K562 (cell line): ENCODE results near the gene CRTC3. TPM values are rescaled to one million over a fixed set of nuclear protein-coding genes. Genes with fewer than 3 reads are reported as not detected.

Experiments
- ATAC-seq: fragments of 200-7000 bp; cut with Tn5 transposase; 3 replicates; pipeline ENCODE4 v1.9.1; 2020; ENCODE audit warnings: moderate library complexity
- BruUV-seq: library from RNA; stranded (reverse); fragments of 400-500 nt; replicated peaks from 2 replicates; lab custom pipeline; 2021; lab: Mats Ljungman, UMichigan
- CTCF ChIA-PET: fragments of 300-600 bp; formaldehyde crosslinking; extraction: SDS; loops from one replicate; lab custom pipeline; 2021; ENCODE audit warnings: low intra/inter-chr PET ratio; lab: Yijun Ruan, JAX
- POLR2A ChIA-PET: fragments of 300-600, 350-650 bp; sonication (Branson Sonifier 250); formaldehyde crosslinking; extraction: SDS; loops from one replicate; lab custom pipeline; 2021; ENCODE audit warnings: antibody characterized with exemption, inconsistent platforms; lab: Yijun Ruan, JAX
- DNase-seq, 4 experiments: peaks; one replicate each; pipeline versions ENCODE4 v3.0.0 to v3.0.0-alpha.2; 2011 to 2018; ENCODE audit warnings: low spot score in 3 of 4, mixed read lengths in 3 of 4; ENCODE audit errors: extremely low read depth in 1 of 4
- FAIRE-seq: peaks from 2 replicates; lab custom pipeline; 2011; peaks lifted over from hg19 to GRCh38; lab: Jason Lieb, UNC
- H2AFZ ChIP-seq: 2 replicates; pipeline ENCODE4 v1.6.0; 2011; ENCODE audit warnings: low read depth, low read length, control low read depth, inconsistent platforms
- H3K27ac ChIP-seq: fragments of 200-600 bp; 3 replicates; pipeline ENCODE4 v1.8.0; 2011; ENCODE audit warnings: low read depth, mild to moderate bottlenecking, control low read depth, inconsistent platforms, low read length, moderate library complexity, mixed read lengths; ENCODE audit errors: extremely low read depth
- H3K27me3 ChIP-seq, 2 experiments: fragments of 300-600 bp in 1 of 2; 2 replicates in 1 of 2; 3 replicates in 1 of 2; pipeline versions ENCODE4 v1.6.0 to v1.8.0; 2011; ENCODE audit warnings: inconsistent platforms in 2 of 2, low read length in 2 of 2, mild to moderate bottlenecking in 1 of 2, mixed read lengths in 1 of 2, moderate library complexity in 1 of 2; ENCODE audit not compliant: control insufficient read depth in 2 of 2, insufficient read depth in 2 of 2
- H3K36me3 ChIP-seq: fragments of 300-600 bp; 3 replicates; pipeline ENCODE4 v1.8.0; 2011; ENCODE audit warnings: mild to moderate bottlenecking, low read length, inconsistent platforms; ENCODE audit not compliant: control insufficient read depth, insufficient read depth
- H3K4me1 ChIP-seq, 2 experiments: fragments of 200-600 bp in 1 of 2; replicated peaks in 1 of 2; 2 replicates in 1 of 2; 3 replicates in 1 of 2; pipeline versions ENCODE4 v1.5.1 to v1.8.0; 2011; ENCODE audit warnings: inconsistent platforms in 2 of 2, low read length in 2 of 2, mild to moderate bottlenecking in 1 of 2, mixed read lengths in 1 of 2, moderate library complexity in 1 of 2; ENCODE audit not compliant: control insufficient read depth in 2 of 2, insufficient read depth in 2 of 2
- H3K4me2 ChIP-seq: 2 replicates; pipeline ENCODE4 v1.6.1; 2011; ENCODE audit warnings: low read length, control low read depth, inconsistent platforms, mixed read lengths; ENCODE audit not compliant: insufficient read depth
- H3K4me3 ChIP-seq: fragments of 200-600 bp; sonication (generic), shearing (Covaris generic); 2 replicates; pipeline ENCODE4 v1.5.1; 2016; ENCODE audit warnings: control low read depth, inconsistent platforms
- H3K79me2 ChIP-seq: fragments of 200-600 bp; 3 replicates; pipeline ENCODE4 v1.8.0; 2011; ENCODE audit warnings: low read length, inconsistent platforms; ENCODE audit not compliant: control insufficient read depth, insufficient read depth
- H3K9ac ChIP-seq, 2 experiments: 2 replicates each; pipeline versions ENCODE4 v1.6.0 to v1.6.1; 2011; ENCODE audit warnings: low read depth in 2 of 2, low read length in 2 of 2, control low read depth in 1 of 2, inconsistent platforms in 1 of 2, mild to moderate bottlenecking in 1 of 2, mixed read lengths in 1 of 2; ENCODE audit not compliant: insufficient read depth in 1 of 2
- H3K9me1 ChIP-seq: one replicate; pipeline ENCODE4 v1.6.0; 2011; ENCODE audit warnings: inconsistent platforms, mild to moderate bottlenecking, low read length, moderate library complexity; ENCODE audit not compliant: control insufficient read depth, insufficient read depth
- H3K9me3 ChIP-seq: replicated peaks from 2 replicates; pipeline ENCODE4 v1.5.1; 2011; ENCODE audit warnings: low read depth, low read length, inconsistent platforms; ENCODE audit not compliant: control insufficient read depth, insufficient read depth
- H4K20me1 ChIP-seq: replicated peaks from 2 replicates; pipeline ENCODE4 v1.6.1; 2011; ENCODE audit warnings: low read length, inconsistent platforms, mixed read lengths; ENCODE audit not compliant: control insufficient read depth, insufficient read depth
- C11orf30 ChIP-seq: fragments of 450-650 bp; IDR thresholded peaks from 2 replicates; pipeline ENCODE4 v1.6.1; 2016; ENCODE audit warnings: low read depth, mild to moderate bottlenecking
- KAT8 ChIP-seq: fragments of 450-650 bp; IDR thresholded peaks from 2 replicates; pipeline ENCODE4 v1.6.1; 2016; ENCODE audit warnings: low read depth, mild to moderate bottlenecking
- SRSF1 ChIP-seq: fragments of 200-400 bp; formaldehyde crosslinking; IDR thresholded peaks from 2 replicates; pipeline ENCODE4 v1.6.1; 2017; ENCODE audit warnings: mild to moderate bottlenecking, low read depth, low read length, moderate library complexity
- SRSF3 ChIP-seq: fragments of 200-400 bp; formaldehyde crosslinking; IDR thresholded peaks from 2 replicates; pipeline ENCODE4 v1.6.1; 2016; ENCODE audit warnings: mild to moderate bottlenecking, low read length, moderate library complexity; ENCODE audit not compliant: insufficient read depth
- ZNF75A ChIP-seq: fragments of 450-650 bp; formaldehyde crosslinking; IDR thresholded peaks from 2 replicates; pipeline ENCODE4 v1.4.0; 2020; ENCODE audit warnings: mild to moderate bottlenecking
- WGBS: fragments of 100-300 bp; shearing (Covaris generic); methylation state at CpG from one replicate; pipeline ENCODE4 v1.1.6; 2016; ENCODE audit warnings: low coverage, mixed read lengths; ENCODE audit not compliant: insufficient coverage; ENCODE audit errors: missing lambda C conversion rate; 5-methylcytosine and 5-hydroxymethylcytosine counted together
- in situ Hi-C: fragments of 300-500 bp; cut with MboI; formaldehyde crosslinking; loops from 4 replicates; pipeline ENCODE4 v1.15.0; 2018; ENCODE audit warnings: inconsistent platforms, mixed read lengths
- intact Hi-C: fragments of 100-400 bp; cut with micrococcal nuclease; formaldehyde crosslinking; loops from 2 replicates; pipeline ENCODE4 v1.14.2; 2022
- polyA plus RNA-seq, 8 experiments: library from polyadenylated mRNA; depleted of rRNA in 4 of 8; stranded (reverse) in 5 of 8; unstranded in 3 of 8; fragments of >200 nt; fragmentation: Nextera tagmentation in 2 of 8; fragmentation: Illumina TruSeq in 1 of 8; extraction: Ambion mirVana in 2 of 8; extraction: Trizol in 1 of 8; gene quantifications; 2 replicates each; pipeline versions ENCODE4 v1.2.1 to v1.2.3, GENCODE V29; 2011 to 2014; ENCODE audit warnings: inconsistent platforms in 1 of 8, missing spikeins in 1 of 8
- total RNA-seq, 7 experiments: library from RNA; depleted of rRNA in 6 of 7; stranded (reverse); fragments of >200 nt in 6 of 7; fragmentation: Illumina TruSeq in 2 of 7; extraction: Trizol in 2 of 7; gene quantifications; 2 replicates each; pipeline versions ENCODE4 v1.2.1 to v1.2.3, GENCODE V29; 2011 to 2021; ENCODE audit warnings: low replicate concordance in 1 of 7
- TF ChIP-seq, protein P1 (sequence below): fragments of 250-450 bp; sonication (Bioruptor Pico); IDR thresholded peaks from 2 replicates; pipeline ENCODE4 v1.5.0; 2020; ENCODE audit warnings: mild to moderate bottlenecking
- TF ChIP-seq, protein P2 (sequence below): fragments of 450-650 bp; IDR thresholded peaks from 2 replicates; pipeline ENCODE4 v1.6.1; 2018; ENCODE audit warnings: mild to moderate bottlenecking, low read depth; ENCODE audit not compliant: partially characterized antibody
- TF ChIP-seq, protein P3 (sequence below): fragments of 250-450 bp; sonication (Bioruptor Pico); IDR thresholded peaks from 2 replicates; pipeline ENCODE4 v1.8.0; 2021; ENCODE audit warnings: mild to moderate bottlenecking, moderate library complexity
- TF ChIP-seq, protein P4 (sequence below): fragments of 250-450 bp; sonication (Bioruptor Pico); IDR thresholded peaks from 2 replicates; pipeline ENCODE4 v1.5.0; 2021

CRTC3 gene
- total and polyA plus RNA-seq, 9 of the 15 experiments (the other 6 are each of a cell fraction or from before 2014, with no cell fraction given): 1.2 to 19.0 (median 11.6) TPM

DNA sequence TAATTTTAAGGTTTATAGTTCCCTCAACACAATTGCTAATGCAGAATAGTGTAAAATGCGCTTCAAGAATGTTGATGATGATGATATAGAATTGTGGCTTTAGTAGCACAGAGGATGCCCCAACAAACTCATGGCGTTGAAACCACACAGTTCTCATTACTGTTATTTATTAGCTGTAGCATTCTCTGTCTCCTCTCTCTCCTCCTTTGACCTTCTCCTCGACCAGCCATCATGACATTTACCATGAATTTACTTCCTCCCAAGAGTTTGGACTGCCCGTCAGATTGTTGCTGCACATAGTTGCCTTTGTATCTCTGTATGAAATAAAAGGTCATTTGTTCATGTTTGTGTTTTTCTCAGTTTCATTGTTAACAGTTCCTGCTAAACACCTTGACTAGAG, 27.8 kb upstream of the CRTC3 start:
- Histone ChIP-seq H3K9me1 (no peaks in the 10 kb centered on the region), H3K4me3 (no peak overlapping the region), H3K4me1 (no peaks in the 10 kb centered on the region), H3K27ac (no peak overlapping the region), H2AFZ (no peak overlapping the region), H4K20me1 (no peaks in the 10 kb centered on the region), H3K9me3 (no peaks in the 10 kb centered on the region), H3K36me3 (peaks cover 26% of the 10 kb centered on the region), H3K79me2 (no peaks in the 10 kb centered on the region), H3K27me3 (no peaks in the 10 kb centered on the region), H3K9ac (no peak overlapping the region), H3K4me2 (no peak overlapping the region)
- no TSS peak for BruUV-seq
- CTCF ChIA-PET: no interaction called here
- DNase-seq: no peak
- no peak for FAIRE-seq
- POLR2A ChIA-PET: interaction anchor here (2.0 kb wide), 1 partner anchor 10 kb away, joined by 6 read pairs; no protein-coding TSS in a partner anchor
- in situ Hi-C loops: no loop called here
- WGBS: 76% methylated on average over 4 of the region's 4 CpGs
- intact Hi-C loops: no loop called here
- no peak for ATAC-seq
- TF ChIP-seq SRSF1 (no peak), ZNF75A (no peak), SRSF3 (no peak), C11orf30 (no peak), KAT8 (no peak)
- TF ChIP-seq, protein P1, sequence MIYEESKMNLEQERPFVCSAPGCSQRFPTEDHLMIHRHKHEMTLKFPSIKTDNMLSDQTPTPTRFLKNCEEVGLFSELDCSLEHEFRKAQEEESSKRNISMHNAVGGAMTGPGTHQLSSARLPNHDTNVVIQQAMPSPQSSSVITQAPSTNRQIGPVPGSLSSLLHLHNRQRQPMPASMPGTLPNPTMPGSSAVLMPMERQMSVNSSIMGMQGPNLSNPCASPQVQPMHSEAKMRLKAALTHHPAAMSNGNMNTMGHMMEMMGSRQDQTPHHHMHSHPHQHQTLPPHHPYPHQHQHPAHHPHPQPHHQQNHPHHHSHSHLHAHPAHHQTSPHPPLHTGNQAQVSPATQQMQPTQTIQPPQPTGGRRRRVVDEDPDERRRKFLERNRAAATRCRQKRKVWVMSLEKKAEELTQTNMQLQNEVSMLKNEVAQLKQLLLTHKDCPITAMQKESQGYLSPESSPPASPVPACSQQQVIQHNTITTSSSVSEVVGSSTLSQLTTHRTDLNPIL (CRISPR knock-in tag): no peak
- TF ChIP-seq, protein P2, sequence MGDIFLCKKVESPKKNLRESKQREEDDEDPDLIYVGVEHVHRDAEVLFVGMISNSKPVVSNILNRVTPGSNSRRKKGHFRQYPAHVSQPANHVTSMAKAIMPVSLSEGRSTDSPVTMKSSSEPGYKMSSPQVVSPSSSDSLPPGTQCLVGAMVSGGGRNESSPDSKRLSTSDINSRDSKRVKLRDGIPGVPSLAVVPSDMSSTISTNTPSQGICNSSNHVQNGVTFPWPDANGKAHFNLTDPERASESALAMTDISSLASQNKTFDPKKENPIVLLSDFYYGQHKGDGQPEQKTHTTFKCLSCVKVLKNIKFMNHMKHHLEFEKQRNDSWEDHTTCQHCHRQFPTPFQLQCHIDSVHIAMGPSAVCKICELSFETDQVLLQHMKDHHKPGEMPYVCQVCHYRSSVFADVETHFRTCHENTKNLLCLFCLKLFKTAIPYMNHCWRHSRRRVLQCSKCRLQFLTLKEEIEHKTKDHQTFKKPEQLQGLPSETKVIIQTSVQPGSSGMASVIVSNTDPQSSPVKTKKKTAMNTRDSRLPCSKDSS: no peak
- TF ChIP-seq, protein P3, sequence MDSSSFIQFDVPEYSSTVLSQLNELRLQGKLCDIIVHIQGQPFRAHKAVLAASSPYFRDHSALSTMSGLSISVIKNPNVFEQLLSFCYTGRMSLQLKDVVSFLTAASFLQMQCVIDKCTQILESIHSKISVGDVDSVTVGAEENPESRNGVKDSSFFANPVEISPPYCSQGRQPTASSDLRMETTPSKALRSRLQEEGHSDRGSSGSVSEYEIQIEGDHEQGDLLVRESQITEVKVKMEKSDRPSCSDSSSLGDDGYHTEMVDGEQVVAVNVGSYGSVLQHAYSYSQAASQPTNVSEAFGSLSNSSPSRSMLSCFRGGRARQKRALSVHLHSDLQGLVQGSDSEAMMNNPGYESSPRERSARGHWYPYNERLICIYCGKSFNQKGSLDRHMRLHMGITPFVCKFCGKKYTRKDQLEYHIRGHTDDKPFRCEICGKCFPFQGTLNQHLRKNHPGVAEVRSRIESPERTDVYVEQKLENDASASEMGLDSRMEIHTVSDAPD: no peak
- TF ChIP-seq, protein P4, sequence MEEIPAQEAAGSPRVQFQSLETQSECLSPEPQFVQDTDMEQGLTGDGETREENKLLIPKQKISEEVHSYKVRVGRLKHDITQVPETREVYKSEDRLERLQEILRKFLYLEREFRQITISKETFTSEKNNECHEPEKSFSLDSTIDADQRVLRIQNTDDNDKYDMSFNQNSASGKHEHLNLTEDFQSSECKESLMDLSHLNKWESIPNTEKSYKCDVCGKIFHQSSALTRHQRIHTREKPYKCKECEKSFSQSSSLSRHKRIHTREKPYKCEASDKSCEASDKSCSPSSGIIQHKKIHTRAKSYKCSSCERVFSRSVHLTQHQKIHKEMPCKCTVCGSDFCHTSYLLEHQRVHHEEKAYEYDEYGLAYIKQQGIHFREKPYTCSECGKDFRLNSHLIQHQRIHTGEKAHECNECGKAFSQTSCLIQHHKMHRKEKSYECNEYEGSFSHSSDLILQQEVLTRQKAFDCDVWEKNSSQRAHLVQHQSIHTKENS (CRISPR knock-in tag): no peak
